ENCODE measurements around the gene ADK. TPM values are rescaled to one million over a fixed set of nuclear protein-coding genes. Genes with fewer than 3 reads are reported as not detected.

The ADK gene
- total RNA-seq, 1 experiment from 2014 or later = 26.8 TPM

GRCh38 chr10:74451127-74451829 lies 300.3 kb downstream of the ADK start:
- no peak overlapping the region for H4K5ac ChIP-seq (ENCODE audit: insufficient read length, low read depth, low read length)
- H3K9me3 Mint-ChIP-seq = peaks cover 0 to 3% of the 10 kb centered on the region in 2 experiments; a peak in 2 of 5 replicates
- peaks cover 5 to 6% (median 6%) of the 10 kb centered on the region in 3 experiments; a peak in 6 of 7 replicates for H3K36me3 Mint-ChIP-seq (ENCODE audit: insufficient read depth in 1 of 3, low read depth in 3 of 3)
- no peaks in the 10 kb centered on the region for H3K79me2 ChIP-seq (ENCODE audit: insufficient read depth, low read length)
- no peak overlapping the region for H2BK5ac ChIP-seq (ENCODE audit: insufficient read length, low read length)
- H3K4me3 Mint-ChIP-seq = no peak overlapping the region
- no peak overlapping the region for H3K27ac Mint-ChIP-seq
- H3K23me2 ChIP-seq (ENCODE audit: insufficient read length, low read depth, low read length, poor library complexity, severe bottlenecking) = no peaks in the 10 kb centered on the region
- H3K4me2 ChIP-seq (ENCODE audit: insufficient read depth, insufficient read length, low read length) = no peak overlapping the region
- H3K4me1 Mint-ChIP-seq = peaks cover 3 to 7% of the 10 kb centered on the region in 2 experiments
- H4K20me1 ChIP-seq (ENCODE audit: control insufficient read depth, insufficient read depth, insufficient read length) = no peaks in the 10 kb centered on the region
- no peak overlapping the region for H2BK20ac ChIP-seq (ENCODE audit: low read depth, low read length, poor library complexity, severe bottlenecking)
- no peak overlapping the region for H2AK5ac ChIP-seq (ENCODE audit: insufficient read length, low read length)
- no CpG with 5 or more reads among the region's 1 CpG for WGBS (ENCODE audit: extremely low coverage, insufficient read length, low lambda C conversion rate)
- H3K56ac ChIP-seq (ENCODE audit: insufficient read length, low read depth, low read length) = no peak overlapping the region
- no peak overlapping the region for H3K4ac ChIP-seq (ENCODE audit: low read depth, low read length)
- no peak overlapping the region for H2BK120ac ChIP-seq (ENCODE audit: low read depth, low read length, poor library complexity, severe bottlenecking)
- H4K8ac ChIP-seq (replicated peaks; ENCODE audit: insufficient read length, low read depth, low read length) = no peak overlapping the region
- no peak overlapping the region for H3K18ac ChIP-seq (ENCODE audit: insufficient read length, low read depth, low read length)
- no peak overlapping the region for H4K91ac ChIP-seq (ENCODE audit: insufficient read length, low read depth, low read length)
- H3K9ac ChIP-seq (ENCODE audit: extremely low read depth, insufficient read length, low read length) = no peak overlapping the region
- H3K9me3 ChIP-seq (ENCODE audit: control insufficient read depth, low read depth, low read length) = no peaks in the 10 kb centered on the region
- no peaks in the 10 kb centered on the region for H3K4me1 ChIP-seq (ENCODE audit: insufficient read depth, low read length)
- no peak overlapping the region for H3K27ac ChIP-seq (ENCODE audit: insufficient read length, low read depth, low read length)
- H2BK15ac ChIP-seq (ENCODE audit: low read depth, low read length) = no peak overlapping the region
- H3K14ac ChIP-seq (ENCODE audit: insufficient read depth, low read length) = no peak overlapping the region
- no peaks in the 10 kb centered on the region for H3K27me3 ChIP-seq (ENCODE audit: insufficient read depth, low read length)
- no peak overlapping the region for H2BK12ac ChIP-seq (ENCODE audit: insufficient read length, low read depth, low read length)
- no peak for DNase-seq
- H3K27me3 Mint-ChIP-seq (ENCODE audit: low read depth) = no peaks in the 10 kb centered on the region
- no peaks in the 10 kb centered on the region for H3K79me1 ChIP-seq (ENCODE audit: insufficient read depth, low read depth, low read length, poor library complexity, severe bottlenecking)
- no peak overlapping the region for H2AFZ ChIP-seq (ENCODE audit: low read length)
- no peak overlapping the region for H3T11ph ChIP-seq (ENCODE audit: low read length)
- TF ChIP-seq CTCF (conservative IDR thresholded peaks at IDR 0.05) = no peak
- H3K23ac ChIP-seq (ENCODE audit: insufficient read length, low read depth, low read length) = no peak overlapping the region
